Activated CD4-positive, alpha-beta T cell treated with anti-CD3 and anti-CD28 coated beads, Interleukin-2, amount 50 U/mL, for 4 hours (primary cell): ENCODE data around the gene MRPL10.
"Not testable (repeated sequence)": the region's sequence is repeated elsewhere in the genome, so short reads cannot be mapped to it uniquely, and the experiment has no call there.

Source experiments
- DNase-seq, 2 experiments: peaks; one replicate each; pipeline ENCODE4 v3.0.0-alpha.2; 2020

The MRPL10 gene

DNA sequence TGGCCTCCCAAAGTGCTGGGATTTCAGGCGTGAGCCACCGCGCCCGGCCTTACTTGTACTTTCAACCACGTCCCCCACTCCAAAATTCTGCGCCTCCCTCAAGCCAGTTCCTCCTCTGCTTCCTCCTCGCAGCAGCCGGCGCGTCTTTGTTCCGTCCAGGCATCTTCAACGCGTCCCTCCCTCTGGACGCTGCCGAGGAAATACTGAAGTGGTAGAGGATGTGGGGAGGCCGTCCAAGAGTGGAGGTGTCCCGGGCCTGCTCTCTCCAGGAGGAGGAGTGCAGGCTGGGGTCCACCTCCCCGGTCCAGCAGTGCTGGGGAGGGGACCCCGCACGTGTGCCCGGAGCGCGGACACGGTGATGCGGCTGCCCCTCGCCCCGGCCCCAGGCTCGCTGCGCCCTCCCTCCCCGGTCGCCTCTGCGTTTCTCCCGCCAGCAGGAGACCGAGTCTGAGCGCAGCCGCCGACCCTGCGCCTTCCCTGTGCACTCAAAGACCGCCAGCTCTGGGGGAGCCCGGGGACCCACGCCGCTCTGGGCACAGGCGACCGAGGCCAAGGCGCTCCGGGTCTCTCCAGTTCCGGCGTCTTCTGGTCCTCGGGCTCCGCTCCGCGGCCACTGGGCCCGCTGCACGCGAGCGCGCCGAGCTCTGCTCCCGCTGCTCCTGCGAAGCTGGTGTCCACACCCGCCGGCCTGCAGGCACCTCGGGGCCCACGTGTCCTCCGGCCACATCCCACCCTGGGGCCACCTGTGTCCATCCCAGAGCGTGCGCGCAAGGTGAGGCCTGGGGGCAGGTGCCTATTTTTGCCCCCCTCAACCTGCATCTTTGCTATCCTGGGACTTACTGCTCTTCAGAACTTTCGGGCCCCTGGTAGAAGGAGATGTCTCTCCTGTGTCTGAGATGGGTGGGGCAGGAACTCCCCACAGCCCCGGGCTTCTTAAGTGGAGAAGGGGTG lies 41.5 kb downstream of the MRPL10 start:
- DNase-seq = peak; percentile 27 to 31

DNA sequence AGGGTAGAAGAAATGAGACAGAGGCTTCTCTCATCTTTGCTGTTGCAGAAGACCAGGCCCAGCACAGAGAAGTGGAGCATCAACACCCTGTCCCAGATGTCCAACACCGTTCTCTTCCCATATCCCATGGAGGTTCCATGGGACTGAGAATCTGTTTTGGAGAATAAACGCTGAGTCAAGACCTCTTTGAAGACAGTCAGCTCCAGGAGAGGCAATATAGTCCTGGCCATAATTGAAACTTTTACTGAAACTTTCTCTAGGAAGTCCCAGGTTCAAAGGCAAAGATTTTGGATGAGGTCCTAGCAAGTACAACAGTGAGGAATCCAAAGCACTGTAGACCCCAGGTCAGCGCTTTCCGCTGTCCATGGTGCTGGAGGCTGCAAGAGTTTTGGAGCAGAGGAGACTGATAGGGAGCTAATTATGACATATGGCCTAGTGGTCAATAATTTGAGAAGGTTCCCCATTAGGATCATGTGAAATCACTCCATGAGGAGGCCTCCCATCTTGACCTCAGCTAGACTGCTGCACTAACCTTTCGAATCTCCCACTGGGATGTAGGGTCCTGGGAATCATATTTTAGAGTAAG lies 45.7 kb downstream of the MRPL10 start:
- DNase-seq = no peak

DNA sequence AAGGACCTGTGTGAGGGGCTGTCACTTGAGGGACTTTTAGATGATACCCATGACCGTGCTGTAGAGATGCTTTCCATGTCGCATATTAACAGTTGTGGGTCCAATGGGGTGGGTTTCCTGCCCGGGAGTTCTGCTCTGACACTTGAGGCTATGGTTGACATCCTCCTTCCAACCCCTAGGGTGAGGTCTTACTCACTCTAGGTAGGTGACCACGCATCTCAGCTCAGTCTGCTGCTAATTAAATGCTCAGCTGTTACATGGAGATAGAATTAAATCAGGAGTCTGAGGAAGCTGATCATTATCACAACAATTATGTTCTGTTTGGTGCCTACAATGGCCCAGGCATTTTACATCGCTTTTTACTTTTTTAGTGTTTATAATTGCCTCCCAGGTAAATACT lies 49.9 kb downstream of the MRPL10 start:
- DNase-seq = no peak

DNA sequence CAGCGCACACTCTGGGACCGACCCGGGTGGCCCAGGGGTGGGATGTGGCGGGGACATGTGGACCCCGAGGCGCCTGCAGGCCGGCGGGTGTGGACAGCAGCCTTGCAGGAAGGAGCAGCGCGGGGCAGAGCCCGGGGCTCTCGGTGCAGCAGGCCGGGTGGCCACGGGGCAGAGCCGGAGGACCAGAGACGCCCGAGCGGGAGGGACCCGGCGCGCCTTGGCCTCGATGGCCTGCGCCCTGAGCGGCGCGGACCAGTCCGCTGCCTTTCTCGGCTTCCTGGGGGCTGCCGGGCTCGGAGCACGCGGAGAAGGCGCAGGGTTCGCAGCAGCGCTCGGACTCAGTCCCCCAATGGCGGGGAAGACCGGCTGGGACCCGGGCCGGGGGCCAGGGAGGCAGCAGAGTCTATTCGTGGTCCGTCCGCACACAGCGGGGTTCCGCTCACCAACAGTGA lies 53.1 kb downstream of the MRPL10 start:
- no peak for DNase-seq

DNA sequence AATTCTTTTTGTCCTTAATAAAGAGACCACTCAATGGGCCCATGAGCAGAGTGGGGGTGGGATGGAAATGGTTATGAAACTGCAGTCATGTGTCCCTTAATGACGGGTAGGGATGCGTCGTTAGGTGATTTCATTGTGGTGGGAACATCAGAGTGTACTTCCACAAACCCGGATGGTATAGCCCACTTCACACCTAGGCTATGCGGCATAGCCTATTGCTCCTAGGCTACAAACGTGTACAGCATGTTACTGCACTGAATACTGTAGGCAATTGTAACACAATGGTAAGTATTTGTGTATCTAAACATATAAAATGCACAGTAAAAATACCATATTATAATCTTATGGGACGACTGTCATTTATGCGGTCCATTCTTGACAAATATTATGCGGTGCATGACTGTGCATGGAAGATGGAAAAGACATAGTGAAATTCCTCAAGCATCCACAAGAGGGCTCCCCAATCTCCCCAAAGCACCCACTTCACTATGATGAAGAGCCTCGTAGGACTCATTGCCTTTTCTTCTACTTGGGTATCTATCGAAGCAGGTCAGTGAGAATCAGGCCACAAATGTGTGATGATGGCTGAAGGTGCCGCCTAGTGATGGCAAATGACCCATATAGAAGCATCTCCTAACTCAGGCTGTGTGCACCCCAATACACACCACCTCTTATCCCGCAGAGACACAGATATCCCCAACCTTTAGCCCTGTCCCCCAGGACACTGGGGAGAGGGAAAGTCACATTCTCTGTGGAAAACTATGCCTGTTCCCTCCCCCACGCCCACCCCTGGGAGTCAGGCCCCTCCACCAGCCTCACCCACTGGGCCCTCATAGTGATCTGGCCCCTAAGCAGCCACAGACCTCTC lies 54.8 kb downstream of the MRPL10 start:
- peak in 1 of 2 experiments; percentile 27 for DNase-seq

DNA sequence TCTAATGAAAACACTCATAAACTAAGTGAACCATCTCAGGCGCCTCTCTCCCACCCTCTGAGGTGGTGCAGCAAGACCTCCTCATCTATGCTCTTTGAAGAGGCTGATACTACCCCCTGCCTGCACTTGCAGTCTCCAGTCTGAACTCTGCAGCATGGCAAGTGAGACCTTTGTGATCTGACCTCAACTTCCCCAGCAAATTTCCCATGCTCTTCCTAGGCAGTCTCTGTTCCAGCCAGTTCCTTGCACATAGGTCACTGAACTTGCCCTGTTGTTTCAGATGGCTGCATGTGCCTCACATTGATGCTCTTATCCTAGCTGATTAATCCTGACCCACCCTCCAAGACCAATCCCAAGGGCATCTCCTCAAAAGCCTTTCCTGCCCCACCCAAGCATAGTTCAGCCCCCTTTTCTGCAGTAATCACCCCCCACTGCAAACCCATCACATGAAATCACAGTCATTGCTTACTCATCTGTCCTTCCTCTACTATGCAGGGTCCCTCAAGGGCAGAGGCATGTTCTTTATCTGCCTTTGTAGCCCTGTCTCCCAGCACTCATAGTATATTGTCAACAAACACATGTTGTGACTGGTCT lies 56.3 kb downstream of the MRPL10 start:
- no peak for DNase-seq

DNA sequence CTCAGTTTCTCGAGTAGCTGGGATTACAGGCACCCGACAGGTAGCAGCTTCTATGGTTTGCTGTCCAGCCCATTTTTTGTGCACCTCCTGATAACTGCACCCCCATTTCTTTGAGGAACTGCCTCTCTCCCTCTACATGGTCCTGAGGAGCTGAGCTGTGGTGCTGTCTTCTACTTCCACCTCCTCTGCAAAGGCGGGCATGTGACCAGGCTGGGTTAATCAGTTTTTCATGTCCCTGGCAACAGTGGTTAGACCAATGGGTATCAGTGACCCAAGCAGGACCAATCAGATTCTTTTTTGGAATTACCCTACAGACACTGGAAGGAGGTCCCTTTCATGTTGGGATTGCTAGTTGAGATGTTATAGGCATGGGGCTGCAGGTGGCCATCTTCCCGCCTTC lies 57.0 kb downstream of the MRPL10 start:
- DNase-seq = no peak

DNA sequence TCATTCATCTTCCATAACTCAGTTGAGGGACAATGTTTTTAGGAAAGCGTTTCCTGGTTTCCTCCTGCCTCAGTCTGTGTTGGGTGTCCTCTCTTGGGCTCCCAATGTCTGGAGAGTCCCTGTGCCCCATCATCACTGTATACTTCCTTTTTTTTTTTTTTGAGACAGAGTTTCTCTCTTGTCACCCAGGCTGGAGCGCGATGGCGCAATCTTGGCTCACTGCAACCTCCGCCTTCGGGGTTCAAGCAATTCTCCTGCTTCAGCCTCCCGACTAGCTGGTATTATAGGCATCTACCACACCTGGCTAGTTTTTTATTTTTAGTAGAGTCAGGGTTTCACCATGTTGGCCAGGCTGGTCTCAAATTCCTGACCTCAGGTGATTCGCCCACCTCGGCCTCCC lies 57.7 kb downstream of the MRPL10 start:
- DNase-seq = not testable (repeated sequence)
